Measurements from ENCODE around the gene GPR107.

DNA sequence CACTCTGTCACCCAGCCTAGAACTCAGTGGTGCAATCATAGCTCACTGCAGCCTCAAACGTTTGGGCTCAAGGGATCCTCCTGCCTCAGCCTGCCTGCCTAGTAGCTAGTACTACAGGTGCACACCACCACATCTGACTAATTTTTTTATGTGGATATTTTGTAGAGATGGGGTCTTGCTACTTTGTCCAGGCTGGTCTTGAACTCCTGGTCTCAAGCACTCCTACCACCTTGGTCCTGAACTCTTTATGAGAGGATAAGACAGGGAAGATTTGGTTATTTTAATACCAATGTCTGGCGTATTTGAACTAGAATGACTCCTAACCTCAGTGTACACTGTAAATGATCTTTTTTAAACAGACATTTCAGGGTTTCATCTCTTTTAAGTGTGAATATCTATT, 9.0 kb downstream of the GPR107 start:
- TF ChIP-seq ZFP30 (CRISPR knock-in tag; IDR thresholded peaks at IDR 0.05) = no peak
- TF ChIP-seq, protein P1, sequence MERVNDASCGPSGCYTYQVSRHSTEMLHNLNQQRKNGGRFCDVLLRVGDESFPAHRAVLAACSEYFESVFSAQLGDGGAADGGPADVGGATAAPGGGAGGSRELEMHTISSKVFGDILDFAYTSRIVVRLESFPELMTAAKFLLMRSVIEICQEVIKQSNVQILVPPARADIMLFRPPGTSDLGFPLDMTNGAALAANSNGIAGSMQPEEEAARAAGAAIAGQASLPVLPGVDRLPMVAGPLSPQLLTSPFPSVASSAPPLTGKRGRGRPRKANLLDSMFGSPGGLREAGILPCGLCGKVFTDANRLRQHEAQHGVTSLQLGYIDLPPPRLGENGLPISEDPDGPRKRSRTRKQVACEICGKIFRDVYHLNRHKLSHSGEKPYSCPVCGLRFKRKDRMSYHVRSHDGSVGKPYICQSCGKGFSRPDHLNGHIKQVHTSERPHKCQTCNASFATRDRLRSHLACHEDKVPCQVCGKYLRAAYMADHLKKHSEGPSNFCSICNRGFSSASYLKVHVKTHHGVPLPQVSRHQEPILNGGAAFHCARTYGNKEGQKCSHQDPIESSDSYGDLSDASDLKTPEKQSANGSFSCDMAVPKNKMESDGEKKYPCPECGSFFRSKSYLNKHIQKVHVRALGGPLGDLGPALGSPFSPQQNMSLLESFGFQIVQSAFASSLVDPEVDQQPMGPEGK (CRISPR knock-in tag; IDR thresholded peaks at IDR 0.05; ENCODE audit: borderline replicate concordance) = no peak
- no peak for TF ChIP-seq SNAI2 (CRISPR knock-in tag; IDR thresholded peaks at IDR 0.05)
- TF ChIP-seq, protein P2, sequence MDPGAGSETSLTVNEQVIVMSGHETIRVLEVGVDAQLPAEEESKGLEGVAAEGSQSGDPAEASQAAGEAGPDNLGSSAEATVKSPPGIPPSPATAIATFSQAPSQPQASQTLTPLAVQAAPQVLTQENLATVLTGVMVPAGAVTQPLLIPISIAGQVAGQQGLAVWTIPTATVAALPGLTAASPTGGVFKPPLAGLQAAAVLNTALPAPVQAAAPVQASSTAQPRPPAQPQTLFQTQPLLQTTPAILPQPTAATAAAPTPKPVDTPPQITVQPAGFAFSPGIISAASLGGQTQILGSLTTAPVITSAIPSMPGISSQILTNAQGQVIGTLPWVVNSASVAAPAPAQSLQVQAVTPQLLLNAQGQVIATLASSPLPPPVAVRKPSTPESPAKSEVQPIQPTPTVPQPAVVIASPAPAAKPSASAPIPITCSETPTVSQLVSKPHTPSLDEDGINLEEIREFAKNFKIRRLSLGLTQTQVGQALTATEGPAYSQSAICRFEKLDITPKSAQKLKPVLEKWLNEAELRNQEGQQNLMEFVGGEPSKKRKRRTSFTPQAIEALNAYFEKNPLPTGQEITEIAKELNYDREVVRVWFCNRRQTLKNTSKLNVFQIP (CRISPR knock-in tag; IDR thresholded peaks at IDR 0.05; ENCODE audit: borderline replicate concordance, low read depth) = no peak
- TF ChIP-seq, protein P3, sequence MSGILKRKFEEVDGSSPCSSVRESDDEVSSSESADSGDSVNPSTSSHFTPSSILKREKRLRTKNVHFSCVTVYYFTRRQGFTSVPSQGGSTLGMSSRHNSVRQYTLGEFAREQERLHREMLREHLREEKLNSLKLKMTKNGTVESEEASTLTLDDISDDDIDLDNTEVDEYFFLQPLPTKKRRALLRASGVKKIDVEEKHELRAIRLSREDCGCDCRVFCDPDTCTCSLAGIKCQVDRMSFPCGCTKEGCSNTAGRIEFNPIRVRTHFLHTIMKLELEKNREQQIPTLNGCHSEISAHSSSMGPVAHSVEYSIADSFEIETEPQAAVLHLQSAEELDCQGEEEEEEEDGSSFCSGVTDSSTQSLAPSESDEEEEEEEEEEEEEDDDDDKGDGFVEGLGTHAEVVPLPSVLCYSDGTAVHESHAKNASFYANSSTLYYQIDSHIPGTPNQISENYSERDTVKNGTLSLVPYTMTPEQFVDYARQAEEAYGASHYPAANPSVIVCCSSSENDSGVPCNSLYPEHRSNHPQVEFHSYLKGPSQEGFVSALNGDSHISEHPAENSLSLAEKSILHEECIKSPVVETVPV (CRISPR knock-in tag; IDR thresholded peaks at IDR 0.05) = no peak
- no peak for TF ChIP-seq ZNF565 (CRISPR knock-in tag; conservative IDR thresholded peaks at IDR 0.05; ENCODE audit: low read depth)
- no peak for TF ChIP-seq BACH2 (CRISPR knock-in tag; IDR thresholded peaks at IDR 0.05; ENCODE audit: borderline replicate concordance)
- TF ChIP-seq TCF4 (CRISPR knock-in tag; IDR thresholded peaks at IDR 0.05; ENCODE audit: borderline replicate concordance) = no peak
- TF ChIP-seq CSDC2 (CRISPR knock-in tag; IDR thresholded peaks at IDR 0.05) = no peak
- TF ChIP-seq RARB (CRISPR knock-in tag; IDR thresholded peaks at IDR 0.05) = no peak
- TF ChIP-seq PPARA (CRISPR knock-in tag; IDR thresholded peaks at IDR 0.05; ENCODE audit: borderline replicate concordance) = no peak
